CD4-positive, alpha-beta T cell treated with Interferon alpha-2 for 1 hour (primary cell): ENCODE data around the gene AAR2.

Experiments
- DNase-seq, 2 donors: peaks; one replicate each; pipeline ENCODE4 v3.0.0-alpha.2; 2020 to 2022

AAR2 gene

DNA sequence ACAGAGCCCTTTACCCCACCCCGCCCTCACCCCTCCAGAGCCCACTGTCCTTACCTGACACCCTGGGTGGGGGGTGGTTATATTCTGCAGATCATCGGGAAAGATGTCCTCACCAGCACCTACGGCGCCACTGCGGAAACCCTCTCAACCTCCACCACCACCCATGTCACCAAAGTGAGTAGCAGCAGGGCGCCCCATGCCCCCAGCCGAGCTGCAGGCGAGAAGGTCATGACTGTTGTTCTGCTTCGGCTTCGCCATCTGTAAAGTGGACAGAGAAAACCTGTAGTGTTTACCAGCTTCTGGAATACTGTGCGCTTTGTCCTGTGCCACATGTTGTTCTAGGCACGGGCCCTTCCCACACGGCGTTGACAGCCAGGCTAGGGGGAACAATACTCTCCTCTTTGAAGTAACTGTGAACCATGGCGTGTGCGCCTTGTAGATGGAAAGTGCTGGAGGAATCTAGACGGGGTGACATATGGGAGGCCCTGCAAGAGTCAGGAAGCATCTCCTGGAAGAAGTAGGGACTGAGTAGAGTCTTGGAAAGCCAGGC lies 16.5 kb upstream of the AAR2 start:
- no peak for DNase-seq

DNA sequence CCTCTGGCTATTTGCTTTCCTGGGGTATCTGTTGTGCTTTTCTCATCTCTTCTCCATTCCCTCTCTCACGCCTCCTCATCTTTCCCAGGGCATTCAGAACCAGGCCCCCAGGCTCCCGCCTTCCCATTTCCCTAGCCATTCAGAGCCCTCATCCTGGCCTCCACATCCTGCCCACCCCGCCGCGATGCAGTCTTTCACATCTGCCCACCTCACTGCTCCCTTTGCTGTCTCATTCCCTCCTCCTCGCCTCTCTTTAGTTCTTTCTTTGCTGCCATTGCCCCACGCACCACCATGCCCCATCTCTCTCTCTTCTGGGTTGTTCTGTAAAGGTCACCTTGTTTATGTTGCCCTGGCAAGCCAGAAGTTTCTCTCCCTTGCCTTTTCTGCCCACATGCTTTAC lies 10.6 kb upstream of the AAR2 start:
- DNase-seq, result no peak

DNA sequence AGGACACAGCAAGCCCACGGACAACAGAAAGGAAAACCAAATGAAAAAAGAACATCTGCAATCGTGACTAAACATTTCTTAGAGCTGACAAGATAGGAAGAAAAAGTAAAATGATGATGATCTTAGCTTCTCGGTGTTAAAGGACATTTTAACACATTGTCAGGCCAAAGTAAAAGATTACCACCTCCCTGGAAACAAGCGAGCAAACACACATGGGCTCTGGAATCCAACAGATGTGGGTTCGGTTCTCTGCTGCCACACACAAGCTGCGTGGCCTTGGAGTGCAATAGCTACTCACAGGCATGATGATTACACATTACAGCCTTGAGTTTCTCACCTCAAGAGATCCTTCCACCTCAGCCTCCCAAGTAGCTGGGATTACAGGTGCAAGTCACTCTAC lies 7.5 kb upstream of the AAR2 start:
- no peak for DNase-seq

DNA sequence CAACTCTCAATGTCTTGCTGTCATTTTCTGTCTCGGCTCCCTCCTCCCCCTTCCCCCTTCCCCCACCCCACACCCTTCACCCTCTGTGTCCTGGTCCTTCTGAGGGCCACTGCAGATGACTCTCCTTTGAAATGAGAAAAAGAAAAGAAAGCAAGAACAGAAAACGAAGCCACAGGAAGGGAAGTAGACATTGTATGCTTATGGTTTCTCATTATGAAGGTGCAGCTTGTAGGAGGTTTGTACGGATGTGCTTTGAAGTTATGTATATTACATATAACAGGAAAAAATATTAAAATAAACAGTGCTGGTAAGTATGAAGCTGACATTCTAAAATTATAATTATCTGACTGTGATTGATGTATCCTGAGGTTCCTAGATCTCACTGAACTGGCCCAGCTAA lies 6.3 kb upstream of the AAR2 start:
- no peak for DNase-seq

DNA sequence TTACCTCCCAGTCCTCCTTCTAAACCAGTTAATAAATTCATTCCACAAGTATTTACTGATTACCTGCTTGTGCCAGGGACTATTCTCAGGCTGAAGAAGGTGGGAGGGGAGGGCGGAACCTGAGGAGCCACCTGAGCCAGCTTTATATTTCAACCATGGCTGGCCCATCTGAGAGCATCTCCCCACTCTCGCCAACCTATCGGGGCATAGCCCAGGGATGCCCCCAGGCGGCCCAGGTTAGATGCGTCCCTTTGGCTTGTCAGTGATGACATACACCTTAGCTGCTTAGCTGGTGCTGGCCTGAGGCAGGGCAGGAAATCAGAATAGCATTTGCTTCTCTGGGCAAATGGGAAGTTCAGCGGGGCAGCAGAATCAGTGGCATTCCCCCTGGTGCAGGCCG lies 4.9 kb upstream of the AAR2 start:
- DNase-seq, result no peak

DNA sequence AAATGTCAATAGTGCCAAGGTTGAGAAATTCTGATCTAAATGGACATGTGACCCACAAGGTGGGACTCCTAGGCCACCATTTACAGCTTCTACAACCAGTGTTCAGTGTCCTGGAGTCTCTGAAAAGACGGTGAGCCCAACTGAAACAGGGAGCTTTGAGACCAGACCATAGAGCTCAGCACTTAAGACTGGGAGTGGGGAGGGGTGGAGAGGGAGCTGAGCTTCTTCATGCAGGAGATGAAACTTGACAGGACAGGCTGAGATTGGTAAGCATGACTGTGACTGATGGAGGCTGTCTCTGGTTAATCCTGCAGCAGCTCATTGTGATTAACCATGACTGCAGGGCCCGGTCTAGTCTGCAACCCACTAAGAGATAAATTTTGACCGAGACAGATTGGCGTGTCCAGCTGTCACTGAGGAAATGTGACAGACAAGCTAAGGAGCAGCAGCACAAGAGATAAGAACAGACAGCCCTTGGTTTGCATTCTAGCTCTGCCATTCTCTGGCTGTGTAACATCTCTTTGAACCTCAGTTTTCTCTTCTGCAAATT lies 1.4 kb upstream of the AAR2 start:
- no peak for DNase-seq

DNA sequence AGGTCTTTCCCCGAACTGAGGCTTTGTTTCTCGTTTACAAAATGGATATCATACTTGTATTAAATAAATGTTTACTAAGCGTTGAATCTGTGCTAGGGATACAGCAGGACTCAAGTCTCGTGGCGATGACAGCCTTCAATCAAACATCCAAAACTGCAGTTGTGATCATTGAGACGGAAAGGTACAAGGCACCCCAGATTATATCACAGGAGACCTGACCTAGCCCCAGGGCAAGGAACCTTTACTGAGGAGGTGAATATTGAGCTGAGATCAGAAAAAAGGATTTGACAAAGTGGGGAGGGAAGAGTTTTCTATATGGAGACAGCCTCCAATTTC lies 476 bp downstream of the AAR2 start:
- DNase-seq, result no peak

DNA sequence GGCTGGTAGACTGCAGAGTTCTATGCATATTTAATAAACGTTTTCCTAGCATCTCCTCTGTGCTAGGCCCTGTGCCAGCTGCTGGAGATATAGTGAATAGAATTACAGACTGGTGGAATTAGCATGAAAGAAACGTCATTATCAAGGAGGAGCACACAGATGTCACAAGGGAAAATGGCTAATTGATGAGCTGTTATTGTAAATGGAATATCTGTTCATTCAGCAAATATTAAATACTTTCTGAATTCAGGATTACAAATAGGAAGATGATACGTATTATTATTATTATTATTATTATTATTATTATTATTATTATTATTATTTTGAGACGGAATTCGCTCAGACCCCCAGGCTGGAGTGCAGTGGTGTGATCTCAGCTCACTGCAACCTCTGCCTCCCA lies 1.2 kb downstream of the AAR2 start:
- no peak for DNase-seq

DNA sequence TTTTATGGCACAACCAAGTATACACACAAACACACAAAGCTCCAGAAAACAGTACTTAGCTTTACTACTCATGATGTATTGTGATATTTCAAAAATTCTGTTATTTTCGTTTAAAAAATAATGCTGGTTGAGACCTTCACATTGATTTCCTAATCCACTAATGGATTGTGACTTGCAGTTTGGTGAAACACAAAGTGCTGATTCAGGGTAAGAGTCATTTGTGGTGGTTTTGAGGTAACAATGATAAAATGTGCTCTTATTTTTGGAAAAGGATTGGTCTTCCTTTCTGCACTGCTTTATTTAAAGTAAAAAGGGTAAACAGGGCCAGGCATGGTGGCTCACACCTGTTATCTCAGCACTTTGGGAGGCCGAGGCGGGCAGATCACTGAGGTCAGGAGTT lies 1.9 kb downstream of the AAR2 start:
- DNase-seq, result no peak

DNA sequence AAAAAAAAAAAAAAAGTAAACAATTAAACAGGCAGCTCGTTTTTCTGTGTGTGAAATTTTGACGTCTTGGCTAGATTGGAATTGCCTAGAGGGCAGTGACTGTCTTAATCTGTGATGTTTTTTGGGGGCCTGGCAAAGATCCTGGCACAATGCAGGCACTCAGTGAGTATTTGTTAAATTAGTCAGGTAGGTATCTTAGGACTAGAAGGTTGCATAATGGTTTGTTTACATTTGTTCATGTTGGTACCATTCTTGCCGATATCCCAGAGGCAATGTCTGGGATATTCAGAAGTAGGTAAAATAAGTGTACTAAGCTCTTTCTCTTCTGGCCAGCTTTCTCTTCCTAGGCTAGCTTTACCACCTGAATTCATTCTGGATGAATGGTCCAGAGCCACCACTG lies 2.5 kb downstream of the AAR2 start:
- no peak for DNase-seq

DNA sequence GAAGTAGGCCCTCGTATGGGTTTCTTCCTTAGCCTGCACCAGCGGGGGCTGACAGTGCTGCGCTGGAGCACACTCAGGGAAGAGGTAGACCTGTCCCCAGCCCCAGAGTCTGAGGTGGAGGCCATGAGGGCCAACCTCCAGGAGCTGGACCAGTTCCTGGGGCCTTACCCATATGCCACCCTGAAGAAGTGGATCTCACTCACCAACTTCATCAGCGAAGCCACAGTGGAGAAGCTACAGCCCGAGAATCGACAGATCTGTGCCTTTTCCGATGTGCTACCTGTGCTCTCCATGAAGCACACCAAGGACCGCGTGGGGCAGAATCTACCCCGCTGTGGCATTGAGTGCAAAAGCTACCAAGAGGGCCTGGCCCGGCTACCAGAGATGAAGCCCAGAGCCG lies 3.8 kb downstream of the AAR2 start:
- DNase-seq, result no peak

DNA sequence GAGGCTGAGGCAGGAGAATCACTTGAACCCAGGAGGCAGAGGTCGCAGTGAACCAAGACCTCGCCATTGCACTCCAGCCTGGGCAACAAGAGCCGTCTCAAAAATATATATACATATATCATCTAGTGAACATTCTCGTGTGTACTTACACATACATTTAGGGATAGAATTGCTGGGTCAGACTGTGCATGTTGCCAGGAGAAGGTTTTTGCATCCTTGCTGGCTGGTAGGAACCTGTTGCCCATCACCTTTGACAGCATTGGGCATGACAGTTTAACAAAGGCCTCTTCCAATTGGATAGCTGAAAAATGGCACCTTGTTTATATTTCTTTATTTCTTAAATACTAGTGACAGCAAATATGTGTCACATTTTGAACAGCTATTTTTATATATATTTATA lies 5.4 kb downstream of the AAR2 start:
- DNase-seq, result no peak

DNA sequence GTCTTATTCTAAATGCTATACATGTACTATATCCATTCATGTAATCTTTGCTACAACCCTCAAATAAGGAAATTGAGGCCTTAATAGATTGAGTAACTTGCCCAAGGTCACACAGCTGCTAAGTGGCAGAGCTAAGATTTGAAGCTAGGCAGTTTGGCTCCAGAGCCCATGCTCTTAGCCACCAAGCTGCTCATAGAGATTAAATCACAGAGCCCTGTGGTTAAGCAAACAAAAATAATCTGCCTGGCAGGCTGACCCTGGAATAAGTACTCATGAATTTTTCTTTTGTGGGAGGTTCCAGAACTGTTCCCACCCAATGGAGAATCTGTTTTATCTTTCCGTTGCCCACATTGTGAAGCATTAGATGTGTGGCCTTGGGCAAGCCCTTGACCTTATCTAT lies 7.4 kb downstream of the AAR2 start:
- DNase-seq, result no peak

DNA sequence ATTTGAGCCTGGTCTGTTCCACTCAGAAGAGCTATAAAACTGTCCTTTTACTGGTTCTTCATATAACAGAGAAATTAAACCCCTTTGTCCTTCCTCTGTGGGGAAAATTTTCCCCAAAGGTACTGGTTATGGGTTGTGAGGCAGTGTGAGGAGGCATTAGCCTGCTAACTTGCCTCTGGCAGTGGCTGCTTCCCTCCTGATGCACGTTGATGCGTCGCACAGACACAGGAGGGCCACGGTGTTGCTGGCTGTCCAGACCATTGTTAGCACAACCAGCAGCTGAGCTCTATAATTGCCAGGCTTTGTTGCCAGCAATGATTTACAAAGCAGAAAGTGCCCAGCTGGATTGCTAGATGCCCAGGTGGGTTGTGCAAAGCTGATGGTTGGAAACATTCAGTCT lies 10.1 kb downstream of the AAR2 start:
- DNase-seq, result no peak

DNA sequence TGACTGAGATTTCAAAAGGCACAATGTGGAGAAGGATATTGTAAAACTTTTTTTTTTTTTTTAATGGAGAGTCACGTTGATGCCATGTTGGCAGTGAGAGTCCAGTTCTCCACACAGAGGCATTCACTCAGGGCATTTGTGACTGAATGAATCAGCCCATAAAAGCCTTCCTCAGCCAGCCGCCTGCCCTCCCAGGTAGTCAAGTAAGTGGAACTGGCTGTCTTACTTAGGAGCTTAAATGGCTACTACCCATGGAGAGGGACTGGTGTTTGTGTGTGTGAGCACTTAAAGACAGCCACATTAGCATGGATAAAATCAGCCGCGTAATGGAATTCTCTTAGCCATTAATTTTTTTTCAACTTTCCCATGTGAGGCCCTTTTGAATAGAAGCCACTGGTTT lies 12.6 kb downstream of the AAR2 start:
- DNase-seq, result no peak

DNA sequence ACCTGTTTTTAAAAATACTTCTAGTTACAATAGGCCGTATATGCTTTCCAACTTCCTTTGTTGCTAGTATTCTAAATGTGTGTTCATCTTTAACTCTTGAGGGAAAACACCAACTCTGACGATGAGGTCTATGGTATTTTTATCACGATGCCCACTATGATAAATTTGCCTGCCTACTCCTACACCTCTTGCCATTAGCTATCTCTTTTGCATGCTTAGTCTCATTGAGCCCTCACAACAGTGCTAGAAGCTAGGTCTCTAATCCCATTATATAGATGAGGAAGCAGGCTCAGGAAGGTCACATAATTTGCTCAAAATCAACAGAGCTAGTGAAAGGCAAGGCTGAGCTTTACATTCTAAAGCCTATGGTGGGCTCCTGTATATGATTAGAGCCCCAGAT lies 13.2 kb downstream of the AAR2 start:
- DNase-seq, result no peak

DNA sequence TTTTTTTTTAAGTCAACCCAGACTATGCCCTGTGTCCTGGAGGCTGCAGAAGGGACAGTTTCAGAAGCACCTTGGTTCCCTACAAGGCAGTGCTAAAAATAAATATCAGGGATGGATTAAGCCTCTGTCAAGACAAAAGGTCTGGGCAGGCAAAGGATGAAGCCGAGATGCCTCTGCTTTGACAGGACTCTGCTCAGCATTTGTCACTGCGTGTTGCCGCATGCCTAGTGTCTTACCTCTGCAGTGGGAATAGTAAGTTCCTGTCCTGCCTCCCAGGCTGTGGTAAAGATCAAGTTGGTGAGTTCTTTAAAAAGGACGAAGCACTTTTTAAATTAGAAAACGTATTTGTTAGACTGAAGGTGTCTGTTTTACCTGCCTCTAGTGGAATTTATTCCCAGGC lies 15.1 kb downstream of the AAR2 start:
- DNase-seq, result no peak

DNA sequence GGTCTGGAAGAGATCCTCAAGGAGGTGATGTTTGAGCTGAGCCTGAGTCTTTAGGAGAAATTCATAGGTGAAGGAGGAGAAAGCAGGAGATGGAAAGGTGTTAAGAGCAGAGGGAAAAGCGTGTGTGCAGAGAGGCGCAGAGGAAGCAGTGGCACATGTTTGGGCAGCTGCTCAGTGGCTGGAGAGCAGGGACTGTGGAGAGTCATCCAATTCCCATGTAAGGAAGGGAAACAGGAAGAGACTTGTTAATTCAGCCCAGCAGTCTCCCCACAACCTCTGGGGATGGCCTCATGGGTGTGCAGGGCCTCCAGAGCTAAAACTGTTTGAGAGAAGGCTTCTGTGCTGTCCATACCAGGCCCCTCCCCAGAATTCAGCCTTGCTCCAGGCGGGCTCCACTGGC lies 16.2 kb downstream of the AAR2 start:
- DNase-seq, result no peak

DNA sequence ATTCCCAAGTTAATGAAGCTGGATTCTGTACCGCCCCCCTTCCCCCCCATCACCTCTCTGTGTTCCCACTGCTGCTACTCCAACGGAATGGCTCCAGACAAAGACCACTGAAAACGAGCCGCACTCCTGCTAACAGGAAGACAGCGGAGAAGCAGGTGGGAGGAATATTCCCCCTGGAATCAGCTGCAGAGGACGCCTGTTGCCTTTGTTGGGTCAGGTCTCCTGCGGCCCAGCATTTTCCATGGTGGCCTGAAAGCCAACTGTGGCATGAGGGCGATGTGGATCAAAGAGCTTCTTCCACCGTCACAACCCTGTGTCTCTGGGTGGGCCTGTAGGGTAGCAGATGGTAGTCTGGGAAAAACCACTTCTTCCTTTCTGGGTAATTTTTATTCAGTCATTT lies 16.8 kb downstream of the AAR2 start:
- no peak for DNase-seq

DNA sequence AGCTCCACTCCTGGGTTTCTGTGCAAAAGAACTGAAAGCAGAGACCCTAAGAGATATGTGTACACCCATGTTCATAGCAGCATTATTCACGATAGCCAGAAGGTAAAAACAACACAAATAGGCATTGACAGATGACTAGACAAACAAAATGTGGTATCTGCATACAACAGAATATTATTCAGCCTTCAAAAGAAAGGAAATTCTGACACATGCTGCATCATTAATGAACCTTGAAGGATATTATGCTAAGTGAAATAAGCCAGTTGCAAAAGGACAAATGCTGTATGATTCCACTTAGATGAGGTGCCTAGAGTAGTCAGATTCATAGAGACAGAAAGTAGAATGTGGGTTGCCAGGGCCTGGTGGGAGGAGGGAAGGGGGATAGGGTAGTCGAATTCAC lies 17.8 kb downstream of the AAR2 start:
- no peak for DNase-seq

DNA sequence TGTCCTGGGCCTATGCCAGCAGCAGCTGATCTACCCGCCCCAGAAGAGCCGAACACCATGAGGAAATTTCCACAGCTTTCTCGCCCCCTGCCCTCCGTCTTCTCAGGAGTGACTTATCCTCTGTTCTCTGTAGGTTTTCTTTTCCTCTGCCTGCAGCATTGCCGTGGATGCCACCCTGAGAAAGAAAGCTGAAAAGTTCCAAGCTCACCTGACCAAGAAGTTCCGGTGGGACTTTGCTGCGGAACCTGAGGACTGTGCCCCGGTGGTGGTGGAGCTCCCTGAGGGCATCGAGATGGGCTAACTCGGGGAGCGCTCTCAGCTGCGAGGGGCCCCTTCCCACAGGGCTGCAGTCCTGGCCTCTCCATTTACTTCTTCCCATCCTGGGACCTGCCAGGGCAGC lies 19.2 kb downstream of the AAR2 start:
- DNase-seq, result no peak

DNA sequence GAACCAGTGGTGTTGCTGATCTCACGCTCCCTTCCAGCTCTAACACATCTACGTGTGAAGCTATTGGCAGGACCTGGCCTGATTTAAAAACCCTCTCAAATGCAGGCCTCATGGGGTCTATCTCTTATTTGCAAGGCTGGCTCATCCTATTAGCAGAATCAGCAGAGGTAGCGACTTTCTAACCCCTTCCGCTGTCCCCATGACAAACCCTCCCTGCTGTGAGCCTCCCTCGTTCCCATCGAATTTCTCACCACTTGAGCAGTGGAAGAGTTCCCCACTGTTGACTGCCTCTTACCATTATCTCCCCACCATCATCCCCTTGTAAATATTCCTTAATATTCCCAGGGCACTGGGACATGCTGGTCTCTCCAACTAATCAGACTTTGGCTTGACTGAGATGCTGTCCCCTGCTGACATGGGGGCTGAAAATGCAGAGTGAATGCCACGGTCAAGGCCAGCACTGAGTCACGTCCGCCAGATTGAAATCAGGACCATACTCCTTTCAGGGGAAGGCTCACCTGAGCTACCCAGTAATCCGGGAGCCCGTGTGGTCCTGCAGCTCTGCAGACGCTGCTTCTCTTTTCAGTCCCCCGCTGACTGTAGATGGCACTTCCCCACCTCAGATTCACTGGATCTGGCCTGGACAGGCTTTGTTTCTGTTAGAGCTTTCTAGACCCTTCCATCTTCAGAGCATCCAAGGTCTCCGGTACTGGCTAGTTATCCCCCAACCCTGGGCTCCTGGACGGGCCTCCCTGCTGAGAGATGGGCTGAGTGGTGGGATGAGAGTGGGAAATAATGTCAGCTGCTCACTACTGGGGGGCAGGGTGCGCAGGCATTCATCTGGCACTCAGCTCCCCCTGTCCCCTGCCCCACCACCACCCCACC lies 23.1 kb downstream of the AAR2 start:
- DNase-seq, result no peak

DNA sequence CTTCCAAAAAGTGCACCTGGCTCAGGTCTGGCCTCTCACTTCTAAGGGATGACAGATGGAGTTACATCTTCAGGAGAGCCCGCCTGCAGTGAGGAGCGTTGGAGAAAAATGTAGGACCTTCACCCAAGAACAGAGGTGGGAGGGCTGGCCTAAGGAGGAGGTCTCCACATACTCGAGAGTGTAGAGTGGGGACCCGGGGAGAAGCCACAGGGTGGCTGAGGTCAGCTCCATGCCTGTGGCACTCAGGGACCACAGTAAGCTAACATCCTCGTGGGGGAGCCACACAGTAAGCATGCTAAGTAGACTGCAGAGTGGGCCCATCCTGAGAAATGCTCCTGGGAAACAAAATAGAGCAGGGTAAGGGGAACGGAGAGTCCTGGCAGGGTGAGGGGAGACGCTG lies 24.0 kb downstream of the AAR2 start:
- DNase-seq, result no peak

DNA sequence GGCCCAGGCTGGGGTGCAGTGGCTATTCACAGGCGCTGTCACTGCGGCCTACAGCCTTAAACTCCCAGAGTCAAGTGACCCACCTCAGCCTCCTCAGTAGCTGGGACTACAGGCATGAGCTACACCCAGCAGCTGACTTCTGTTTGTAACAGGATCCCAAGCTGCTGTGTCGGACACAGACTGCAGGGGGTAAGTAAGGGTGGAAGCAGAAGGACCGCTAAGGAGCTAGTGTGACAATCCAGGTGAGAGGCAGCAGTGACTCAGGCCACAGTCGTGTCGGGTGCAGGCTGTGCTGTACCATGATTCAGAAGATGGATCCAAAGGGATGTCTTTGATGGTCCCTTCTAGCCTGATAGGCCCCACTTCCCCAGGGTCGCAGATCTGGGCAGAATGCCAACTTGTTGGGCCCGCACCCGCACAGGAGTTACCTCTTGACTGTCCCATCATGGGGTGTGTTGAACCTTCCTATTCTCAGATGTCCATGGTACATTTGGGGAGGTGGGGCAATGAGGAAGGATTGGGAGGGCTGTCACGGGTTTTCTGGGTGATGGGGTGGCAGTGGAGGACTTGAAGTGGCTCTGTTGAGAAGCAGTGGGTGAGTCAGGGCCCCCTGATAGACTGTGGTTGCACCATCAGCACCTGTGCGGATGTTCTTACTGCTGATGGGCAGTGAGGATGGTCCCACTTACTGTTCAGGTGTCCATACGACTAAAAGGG lies 25.3 kb downstream of the AAR2 start:
- no peak for DNase-seq
